Spleen (tissue), 11 donors: Measurements from ENCODE around the gene GSKIP. TPM values are rescaled to one million over a fixed set of nuclear protein-coding genes. Genes with fewer than 3 reads are reported as not detected.

Source experiments
- DNase-seq: peaks from one replicate; pipeline ENCODE4 v3.0.0-alpha.2; 2020
- H3K27ac ChIP-seq, 8 donors: fragments of 200-600 bp; sonication (generic) in 7 of 8; 1 replicate in 4 of 8; 2 replicates in 4 of 8; pipeline versions ENCODE4 v1.5.0 to v1.8.0; 2016 to 2021; ENCODE audit warnings: inconsistent platforms in 4 of 8, mild to moderate bottlenecking in 4 of 8, moderate library complexity in 1 of 8
- H3K27me3 ChIP-seq, 7 donors: fragments of 200-600 bp; sonication (generic) in 6 of 7; replicated peaks in 1 of 7; 1 replicate in 4 of 7; 2 replicates in 3 of 7; pipeline versions ENCODE4 v1.5.0 to v1.8.0; 2016 to 2021; ENCODE audit warnings: inconsistent platforms in 3 of 7, mild to moderate bottlenecking in 1 of 7
- H3K36me3 ChIP-seq, 6 donors: fragments of 200-600 bp; sonication (generic) in 5 of 6; 1 replicate in 4 of 6; 2 replicates in 2 of 6; pipeline versions ENCODE4 v1.5.0 to v1.8.0; 2016 to 2021; ENCODE audit warnings: inconsistent platforms in 2 of 6
- H3K4me1 ChIP-seq, 6 donors: fragments of 200-600 bp; sonication (generic) in 5 of 6; 1 replicate in 3 of 6; 2 replicates in 3 of 6; pipeline versions ENCODE4 v1.5.0 to v1.8.0; 2016 to 2021; ENCODE audit warnings: inconsistent platforms in 3 of 6
- H3K4me3 ChIP-seq, 8 donors: fragments of 200-600 bp; sonication (generic) in 7 of 8; 1 replicate in 4 of 8; 2 replicates in 4 of 8; pipeline versions ENCODE4 v1.5.0 to v1.8.0; 2016 to 2021; ENCODE audit warnings: inconsistent platforms in 4 of 8, mild to moderate bottlenecking in 4 of 8, moderate library complexity in 2 of 8
- H3K9me3 ChIP-seq, 8 donors: fragments of 200-600 bp; sonication (generic) in 7 of 8; 1 replicate in 4 of 8; 2 replicates in 4 of 8; pipeline versions ENCODE4 v1.5.0 to v1.8.0; 2016 to 2021; ENCODE audit warnings: inconsistent platforms in 4 of 8
- POLR2A ChIP-seq, 3 donors: fragments of 450-650 bp; IDR thresholded peaks; one replicate each; pipeline ENCODE4 v1.5.1; 2017; ENCODE audit warnings: antibody characterized with exemption in 3 of 3, mild to moderate bottlenecking in 1 of 3
- POLR2AphosphoS5 ChIP-seq, 3 donors: sonication (generic); formaldehyde crosslinking; IDR thresholded peaks; one replicate each; pipeline ENCODE4 v1.5.1; 2017; ENCODE audit warnings: antibody characterized with exemption in 3 of 3
- WGBS, 5 donors: extraction: QIAGEN DNeasy Blood & Tissue Kit in 3 of 5; methylation state at CpG; one replicate each; pipeline versions ENCODE4 v1.1.5 to v1.1.7; 2013 to 2018; 5-methylcytosine and 5-hydroxymethylcytosine counted together
- intact Hi-C: fragments of 100-400 bp; cut with DNase I; formaldehyde crosslinking; loops from one replicate; pipeline ENCODE4 v1.15.0; 2023; ENCODE audit warnings: low total_unique reads
- polyA plus RNA-seq, 3 donors: library from polyadenylated mRNA; stranded (reverse); fragments of 200-250 nt; gene quantifications; one replicate each; pipeline ENCODE4 v1.2.1, GENCODE V29; 2013
- total RNA-seq, 7 donors: library from RNA; depleted of rRNA in 3 of 7; stranded (reverse); fragments of >200 nt in 3 of 7; fragmentation: NEBNext Ultra II Directional in 4 of 7; extraction: Animal tissue kit (Norgen Biotek cat#: 25700) in 4 of 7; gene quantifications; one replicate each; pipeline versions ENCODE4 v1.1.0 to v1.2.1, GENCODE V29; 2016 to 2021
- TF ChIP-seq, protein P1 (sequence below), 11 experiments: fragments of 200-600 bp in 7 of 11; fragments of 450-650 bp in 4 of 11; sonication (generic) in 4 of 11; IDR thresholded peaks in 8 of 11; conservative IDR thresholded peaks in 3 of 11; 1 replicate in 7 of 11; 2 replicates in 4 of 11; pipeline versions ENCODE4 v1.4.0 to v1.8.0; 2016 to 2021; ENCODE audit warnings: antibody characterized with exemption in 11 of 11, inconsistent platforms in 4 of 11, mild to moderate bottlenecking in 1 of 11
- donor health status: healthy with polysubstance abuse.
- donor health status: DM: no; HTN: no; CAD: no; lungs with moderate emphysema.
- donor health status: DM: no; HTN: no; CAD: no.
- donor health status: Bipolar disorder and iron deficiency.
- donor health status: healthy.
- donor health status: DM: no; HTN: no; CAD: no.
- donor health status: DM: yes; HTN: yes; CAD: no.

The GSKIP gene
- total and polyA plus RNA-seq, 10 donors, result 11.0 to 24.3 (median 15.9) TPM

- WGBS, 5 donors, result 94 to 98% (median 96%) methylated on average over 5 of the region's 5 CpGs
- no peak for DNase-seq
- intact Hi-C loops, result no loop called here
- Histone ChIP-seq H3K27me3 (no peaks in the 10 kb centered on the region), H3K4me3 (no peak overlapping the region), H3K27ac (no peak overlapping the region), H3K9me3 (peaks cover 0 to 4% (median 0%) of the 10 kb centered on the region in 8 donors), H3K36me3 (no peaks in the 10 kb centered on the region), H3K4me1 (peaks cover 0 to 9% (median 2%) of the 10 kb centered on the region in 6 donors)
- TF ChIP-seq, protein P1, sequence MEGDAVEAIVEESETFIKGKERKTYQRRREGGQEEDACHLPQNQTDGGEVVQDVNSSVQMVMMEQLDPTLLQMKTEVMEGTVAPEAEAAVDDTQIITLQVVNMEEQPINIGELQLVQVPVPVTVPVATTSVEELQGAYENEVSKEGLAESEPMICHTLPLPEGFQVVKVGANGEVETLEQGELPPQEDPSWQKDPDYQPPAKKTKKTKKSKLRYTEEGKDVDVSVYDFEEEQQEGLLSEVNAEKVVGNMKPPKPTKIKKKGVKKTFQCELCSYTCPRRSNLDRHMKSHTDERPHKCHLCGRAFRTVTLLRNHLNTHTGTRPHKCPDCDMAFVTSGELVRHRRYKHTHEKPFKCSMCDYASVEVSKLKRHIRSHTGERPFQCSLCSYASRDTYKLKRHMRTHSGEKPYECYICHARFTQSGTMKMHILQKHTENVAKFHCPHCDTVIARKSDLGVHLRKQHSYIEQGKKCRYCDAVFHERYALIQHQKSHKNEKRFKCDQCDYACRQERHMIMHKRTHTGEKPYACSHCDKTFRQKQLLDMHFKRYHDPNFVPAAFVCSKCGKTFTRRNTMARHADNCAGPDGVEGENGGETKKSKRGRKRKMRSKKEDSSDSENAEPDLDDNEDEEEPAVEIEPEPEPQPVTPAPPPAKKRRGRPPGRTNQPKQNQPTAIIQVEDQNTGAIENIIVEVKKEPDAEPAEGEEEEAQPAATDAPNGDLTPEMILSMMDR (IDR thresholded peaks at IDR 0.05 in 8 of 11, conservative IDR thresholded peaks at IDR 0.05 in 3 of 11), result no peak
- TF ChIP-seq POLR2A (IDR thresholded peaks at IDR 0.05) (no peak), POLR2AphosphoS5 (IDR thresholded peaks at IDR 0.05) (no peak)
Observed at GRCh38 chr14:96370528-96370927, 7.2 kb downstream of the GSKIP start.

DNA sequence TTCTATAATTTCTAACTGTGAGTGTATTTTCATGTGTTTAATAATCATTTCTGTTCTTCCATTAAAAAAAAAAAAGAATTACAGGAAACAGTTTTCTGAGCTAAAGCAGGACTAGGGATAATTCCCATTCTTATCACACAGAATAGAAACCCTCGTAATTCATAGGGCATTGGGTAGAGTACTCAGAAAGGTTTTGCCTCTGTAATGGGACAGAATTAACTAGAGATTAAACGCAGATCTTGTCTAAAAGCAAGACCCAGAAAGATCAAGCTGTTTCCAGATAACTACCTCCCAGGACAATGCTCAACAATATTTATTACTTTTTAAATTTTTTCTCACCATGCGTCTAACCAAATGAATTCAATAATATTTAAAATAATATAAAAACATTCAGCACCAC lies 10.2 kb downstream of the GSKIP start:
- H3K36me3 ChIP-seq, result no peaks in the 10 kb centered on the region
- peaks cover 0 to 4% (median 0%) of the 10 kb centered on the region in 8 donors for H3K9me3 ChIP-seq
- no peaks in the 10 kb centered on the region for H3K4me1 ChIP-seq
- no peak for DNase-seq
- intact Hi-C loops, result no loop called here
- H3K4me3 ChIP-seq, result no peak overlapping the region
- 92 to 95% (median 93%) methylated on average over 3 of the region's 3 CpGs for WGBS, 5 donors
- no peak overlapping the region for H3K27ac ChIP-seq
- H3K27me3 ChIP-seq, result no peaks in the 10 kb centered on the region
- no peak for TF ChIP-seq POLR2AphosphoS5 (IDR thresholded peaks at IDR 0.05)
- TF ChIP-seq POLR2A (IDR thresholded peaks at IDR 0.05), result no peak
- TF ChIP-seq, protein P1 (IDR thresholded peaks at IDR 0.05 in 8 of 11, conservative IDR thresholded peaks at IDR 0.05 in 3 of 11), result no peak

- Histone ChIP-seq H3K27ac (peak overlapping the region in 1 of 8 donors; percentile 8), H3K27me3 (no peaks in the 10 kb centered on the region), H3K9me3 (no peaks in the 10 kb centered on the region), H3K36me3 (no peaks in the 10 kb centered on the region), H3K4me1 (no peaks in the 10 kb centered on the region), H3K4me3 (no peak overlapping the region)
- DNase-seq, result no peak
- 75 to 86% (median 83%) methylated on average over 3 of the region's 3 CpGs for WGBS, 5 donors
- TF ChIP-seq, protein P1 (IDR thresholded peaks at IDR 0.05 in 8 of 11, conservative IDR thresholded peaks at IDR 0.05 in 3 of 11), result no peak
- intact Hi-C loops, result no loop called here
Observed at GRCh38 chr14:96376093-96376492, 12.8 kb downstream of the GSKIP start.

GRCh38 chr14:96380735-96381134 lies 17.4 kb downstream of the GSKIP start:
- no peak overlapping the region for H3K27ac ChIP-seq
- no peaks in the 10 kb centered on the region for H3K4me1 ChIP-seq
- intact Hi-C loops, result no loop called here
- no peaks in the 10 kb centered on the region for H3K9me3 ChIP-seq
- H3K36me3 ChIP-seq, result peaks cover 3 to 40% (median 27%) of the 10 kb centered on the region in 6 donors
- no peak for DNase-seq
- WGBS, 5 donors, result 66 to 83% (median 70%) methylated on average over 3 of the region's 3 CpGs
- H3K27me3 ChIP-seq, result no peaks in the 10 kb centered on the region
- TF ChIP-seq POLR2AphosphoS5 (IDR thresholded peaks at IDR 0.05), result no peak
- TF ChIP-seq POLR2A (IDR thresholded peaks at IDR 0.05), result no peak
- TF ChIP-seq, protein P1 (IDR thresholded peaks at IDR 0.05 in 8 of 11, conservative IDR thresholded peaks at IDR 0.05 in 3 of 11), result no peak
- no peak overlapping the region for H3K4me3 ChIP-seq
